Breast epithelium (tissue), 4 donors: ENCODE data around the gene CTNNAL1. TPM values are rescaled to one million over a fixed set of nuclear protein-coding genes. Genes with fewer than 3 reads are reported as not detected.

Experiments
- DNase-seq, 2 donors: peaks; one replicate each; pipeline ENCODE4 v3.0.0-alpha.2; 2019; ENCODE audit warnings: low spot score in 2 of 2
- H3K27ac ChIP-seq, 2 donors: fragments of 200-600 bp; sonication (generic) in 1 of 2; one replicate each; pipeline ENCODE4 v1.5.1; 2016 to 2019; ENCODE audit warnings: mild to moderate bottlenecking in 1 of 2
- H3K27me3 ChIP-seq, 2 donors: fragments of 200-600 bp; sonication (generic) in 1 of 2; one replicate each; pipeline versions ENCODE4 v1.5.1 to v1.6.0; 2017 to 2019; ENCODE audit warnings: control low read depth in 1 of 2, mild to moderate bottlenecking in 1 of 2
- H3K36me3 ChIP-seq: fragments of 200-600 bp; one replicate; pipeline ENCODE4 v1.5.1; 2019
- H3K4me1 ChIP-seq, 2 donors: fragments of 200-600 bp; sonication (generic); one replicate each; pipeline ENCODE4 v1.5.1; 2016 to 2019; ENCODE audit warnings: control low read depth in 1 of 2
- H3K4me3 ChIP-seq, 3 donors: fragments of 200-600 bp; sonication (generic); 1 replicate in 2 of 3; 2 replicates in 1 of 3; pipeline ENCODE4 v1.5.1; 2016 to 2019; ENCODE audit warnings: mild to moderate bottlenecking in 3 of 3, moderate library complexity in 2 of 3
- H3K9me3 ChIP-seq, 2 donors: fragments of 200-600 bp; sonication (generic) in 1 of 2; one replicate each; pipeline ENCODE4 v1.5.1; 2016 to 2019; ENCODE audit warnings: control low read depth in 1 of 2
- CTCF ChIP-seq, 3 donors: fragments of 450-650 bp; IDR thresholded peaks; one replicate each; pipeline ENCODE4 v1.5.1; 2016 to 2017; ENCODE audit warnings: antibody characterized with exemption in 3 of 3, mild to moderate bottlenecking in 3 of 3, moderate library complexity in 3 of 3
- POLR2A ChIP-seq: fragments of 450-650 bp; IDR thresholded peaks from one replicate; pipeline ENCODE4 v1.6.1; 2016; ENCODE audit warnings: antibody characterized with exemption, mild to moderate bottlenecking, moderate library complexity
- POLR2AphosphoS5 ChIP-seq, 3 donors: sonication (generic); formaldehyde crosslinking; IDR thresholded peaks; one replicate each; pipeline ENCODE4 v1.6.1; 2017; ENCODE audit warnings: antibody characterized with exemption in 3 of 3
- intact Hi-C: fragments of 100-400 bp; cut with DNase I; formaldehyde crosslinking; loops from one replicate; pipeline ENCODE4 v1.15.1; 2023; ENCODE audit warnings: low total_unique reads
- total RNA-seq, 3 donors: library from RNA; depleted of rRNA; stranded (reverse); fragments of >200 nt; gene quantifications; one replicate each; pipeline ENCODE4 v1.1.0, GENCODE V29; 2016

The CTNNAL1 gene
- total RNA-seq, 3 donors from 2014 or later = 25.0 to 29.2 (median 25.6) TPM

GRCh38 chr9:109013679-109014607 is 644 bp upstream of the CTNNAL1 start:
- peak overlapping the region; percentile 86 to 97 (median 88) for H3K4me3 ChIP-seq
- intact Hi-C loops = no loop called here
- H3K36me3 ChIP-seq = no peaks in the 10 kb centered on the region
- peaks cover 0 to 4% of the 10 kb centered on the region in 2 donors for H3K4me1 ChIP-seq
- peak overlapping the region; percentile 93 to 96 for H3K27ac ChIP-seq
- no peak for DNase-seq
- H3K27me3 ChIP-seq = no peaks in the 10 kb centered on the region
- no peaks in the 10 kb centered on the region for H3K9me3 ChIP-seq
- TF ChIP-seq CTCF (IDR thresholded peaks at IDR 0.05) (no peak), POLR2AphosphoS5 (IDR thresholded peaks at IDR 0.05) (peak in 1 of 3 donors; percentile 13)

DNA sequence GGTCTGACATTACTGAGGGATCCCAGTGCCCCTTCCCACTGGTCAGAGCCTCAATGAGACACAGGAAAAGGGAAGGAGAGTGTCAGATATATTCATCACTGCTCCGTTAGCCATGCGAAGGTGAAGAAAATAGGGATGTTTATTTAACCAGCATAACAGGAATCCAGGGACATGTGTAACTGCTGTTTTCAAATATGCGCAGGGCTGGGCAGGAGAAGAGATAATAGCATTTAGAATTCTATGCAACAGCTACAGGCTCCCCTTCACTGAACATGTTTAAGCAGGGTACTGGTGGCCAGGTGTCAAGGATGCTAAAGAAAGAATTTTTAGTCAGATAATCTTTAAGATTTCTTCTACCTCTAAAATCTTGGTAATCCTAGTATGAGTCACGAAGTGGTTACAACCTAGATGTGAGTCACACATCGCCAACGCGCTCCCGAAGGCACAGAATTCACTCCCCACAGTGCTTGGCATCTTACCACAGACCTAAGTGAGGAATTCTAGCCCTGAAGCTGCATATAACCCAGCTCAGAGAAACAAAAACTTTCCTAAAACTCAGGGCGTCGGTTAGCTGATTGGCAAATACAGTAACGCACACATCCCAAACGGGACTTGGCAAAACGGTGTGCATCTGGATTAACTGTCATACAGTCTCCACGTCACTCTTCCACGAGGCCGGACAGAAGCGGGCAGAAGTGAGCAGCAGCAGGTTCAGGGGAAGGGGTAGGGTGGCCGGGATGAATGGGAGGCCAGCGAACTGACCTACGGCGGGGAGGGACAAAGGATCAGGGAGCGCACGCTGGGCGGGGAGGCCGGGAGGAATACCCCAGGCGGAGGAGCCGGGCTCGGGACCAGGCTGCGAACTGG is 1.1 kb downstream of the CTNNAL1 start:
- intact Hi-C loops = no loop called here
- H3K4me1 ChIP-seq = peaks cover 0 to 4% of the 10 kb centered on the region in 2 donors
- DNase-seq = peak; percentile 58 to 75

GRCh38 chr9:109011231-109011671 is 2.0 kb downstream of the CTNNAL1 start:
- H3K27ac ChIP-seq = peak overlapping the region; percentile 93 to 96
- peaks cover 0 to 4% of the 10 kb centered on the region in 2 donors for H3K4me1 ChIP-seq
- H3K4me3 ChIP-seq = peak overlapping the region in 1 of 3 donors; percentile 13
- H3K27me3 ChIP-seq = no peaks in the 10 kb centered on the region
- intact Hi-C loops = no loop called here
- no peaks in the 10 kb centered on the region for H3K9me3 ChIP-seq
- TF ChIP-seq CTCF (IDR thresholded peaks at IDR 0.05) (no peak), POLR2AphosphoS5 (IDR thresholded peaks at IDR 0.05) (no peak), POLR2A (no peak)
- H3K36me3 ChIP-seq = no peaks in the 10 kb centered on the region
- DNase-seq = no peak

More for the DNA sequence above, 1.1 kb downstream of the CTNNAL1 start:
- H3K4me3 ChIP-seq = peak overlapping the region; percentile 86 to 97 (median 88)
- H3K27me3 ChIP-seq = no peaks in the 10 kb centered on the region
- TF ChIP-seq POLR2A = no peak
- TF ChIP-seq POLR2AphosphoS5 (IDR thresholded peaks at IDR 0.05) = peak in 2 of 3 donors; percentile 38 to 46
- no peaks in the 10 kb centered on the region for H3K9me3 ChIP-seq
- H3K27ac ChIP-seq = peak overlapping the region; percentile 93 to 96
- H3K36me3 ChIP-seq = no peaks in the 10 kb centered on the region

DNA sequence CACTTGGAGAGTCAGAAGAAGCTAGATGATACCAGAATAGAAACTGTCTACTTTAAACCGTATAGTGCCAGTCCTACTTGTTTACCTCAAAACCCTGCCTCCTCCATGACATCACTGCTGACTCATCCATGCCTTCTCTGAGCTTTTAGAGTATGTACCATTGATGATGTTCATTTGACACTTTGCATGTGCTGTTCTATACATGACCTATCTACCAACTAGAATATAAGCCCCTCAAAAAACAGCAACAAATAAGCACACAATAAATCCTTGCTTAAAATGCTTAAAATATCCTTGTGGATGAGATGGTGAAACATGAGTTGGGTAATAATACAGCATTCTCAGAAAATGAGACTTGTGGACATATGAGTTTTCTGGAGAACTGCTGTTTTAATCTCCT is 2.6 kb downstream of the CTNNAL1 start:
- intact Hi-C loops = no loop called here
- TF ChIP-seq POLR2A (no peak), CTCF (IDR thresholded peaks at IDR 0.05) (no peak), POLR2AphosphoS5 (IDR thresholded peaks at IDR 0.05) (no peak)
- Histone ChIP-seq H3K36me3 (no peaks in the 10 kb centered on the region), H3K27me3 (no peaks in the 10 kb centered on the region), H3K27ac (peak overlapping the region; percentile 93 to 96), H3K9me3 (no peaks in the 10 kb centered on the region), H3K4me1 (peaks cover 0 to 4% of the 10 kb centered on the region in 2 donors), H3K4me3 (peak overlapping the region in 1 of 3 donors; percentile 13)
- no peak for DNase-seq

DNA sequence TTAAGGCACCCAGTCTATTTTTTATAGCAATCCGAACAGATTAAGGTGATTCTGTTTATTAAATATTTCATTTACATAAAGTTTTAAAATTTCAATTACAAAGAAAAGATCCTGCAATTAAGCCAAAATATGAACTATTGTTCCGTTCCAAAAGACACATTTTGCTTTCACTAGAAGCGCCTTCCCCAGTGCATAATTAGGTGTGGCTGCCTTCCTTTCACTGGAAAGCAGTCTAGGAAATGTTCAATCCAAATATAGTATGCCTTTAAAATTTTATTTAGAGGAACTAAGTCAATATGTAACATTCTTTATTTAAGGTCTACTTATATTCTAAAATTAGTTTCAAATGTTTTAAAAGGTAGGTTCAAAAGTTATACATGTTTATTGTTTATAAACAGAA is 7.6 kb downstream of the CTNNAL1 start:
- no peak overlapping the region for H3K4me3 ChIP-seq
- H3K27me3 ChIP-seq = no peaks in the 10 kb centered on the region
- H3K9me3 ChIP-seq = peaks cover 5 to 18% of the 10 kb centered on the region in 2 donors
- no peaks in the 10 kb centered on the region for H3K36me3 ChIP-seq
- H3K4me1 ChIP-seq = no peaks in the 10 kb centered on the region
- DNase-seq = no peak
- intact Hi-C loops = loop anchor here (10.0 kb wide), 1 partner anchor 109 kb away; the partner anchor contains the start of gene TMEM245
- no peak for TF ChIP-seq POLR2A
- TF ChIP-seq CTCF (IDR thresholded peaks at IDR 0.05) = no peak
- TF ChIP-seq POLR2AphosphoS5 (IDR thresholded peaks at IDR 0.05) = no peak
- H3K27ac ChIP-seq = no peak overlapping the region
